Left lung (tissue), 10 donors: ENCODE results near the gene GLT6D1. TPM values are rescaled to one million over a fixed set of nuclear protein-coding genes. Genes with fewer than 3 reads are reported as not detected.
"Not testable (repeated sequence)": the region's sequence is repeated elsewhere in the genome, so short reads cannot be mapped to it uniquely, and the experiment has no call there.

ENCODE experiments used
- ATAC-seq: fragments of 200-7000 bp; cut with Tn5 transposase; one replicate; pipeline ENCODE4 v1.9.1; 2020; ENCODE audit warnings: moderate library complexity
- DNase-seq, 4 donors: peaks; one replicate each; pipeline ENCODE4 v3.0.0-alpha.2; 2013 to 2020
- H3K27ac ChIP-seq, 2 donors: fragments of 200-600 bp; sonication (generic) in 1 of 2; one replicate each; pipeline versions ENCODE4 v1.5.0 to v1.8.0; 2020 to 2021
- H3K27me3 ChIP-seq, 2 donors: fragments of 200-600 bp; sonication (generic) in 1 of 2; one replicate each; pipeline versions ENCODE4 v1.5.0 to v1.8.0; 2020 to 2021
- H3K36me3 ChIP-seq, 2 donors: fragments of 200-600 bp; sonication (generic) in 1 of 2; one replicate each; pipeline versions ENCODE4 v1.5.0 to v1.8.0; 2020 to 2021
- H3K4me1 ChIP-seq, 2 donors: fragments of 200-600 bp; one replicate each; pipeline ENCODE4 v1.8.0; 2021
- H3K4me3 ChIP-seq, 2 donors: fragments of 200-600 bp; sonication (generic) in 1 of 2; one replicate each; pipeline versions ENCODE4 v1.5.0 to v1.8.0; 2020 to 2021; ENCODE audit warnings: mild to moderate bottlenecking in 1 of 2
- H3K9me3 ChIP-seq, 2 donors: fragments of 200-600 bp; sonication (generic) in 1 of 2; one replicate each; pipeline versions ENCODE4 v1.5.0 to v1.8.0; 2020 to 2021
- intact Hi-C, 2 donors: fragments of 100-400 bp; cut with DNase I; formaldehyde crosslinking; loops; one replicate each; pipeline versions ENCODE4 v1.11.2 to v1.14.2; 2022
- polyA plus RNA-seq, 6 donors: library from polyadenylated mRNA; unstranded; fragments of 120-200 nt; gene quantifications; one replicate each; pipeline ENCODE4 v1.2.1, GENCODE V29; 2013; ENCODE audit not compliant: insufficient read length in 6 of 6
- total RNA-seq, 2 donors: library from RNA; stranded (reverse); fragmentation: NEBNext Ultra II Directional; extraction: Animal tissue kit (Norgen Biotek cat#: 25700); gene quantifications; one replicate each; pipeline ENCODE4 v1.2.1, GENCODE V29; 2021
- TF ChIP-seq, protein P1 (sequence below), 2 donors: fragments of 200-600 bp; sonication (generic) in 1 of 2; IDR thresholded peaks; one replicate each; pipeline versions ENCODE4 v1.5.0 to v1.8.0; 2021; ENCODE audit warnings: antibody characterized with exemption in 2 of 2
- donor health status: DM: no; HTN: yes; CAD: no.
- donor health status: DM: no; HTN: no; CAD: no.

Gene GLT6D1
- total and polyA plus RNA-seq, 8 donors, result not detected

DNA sequence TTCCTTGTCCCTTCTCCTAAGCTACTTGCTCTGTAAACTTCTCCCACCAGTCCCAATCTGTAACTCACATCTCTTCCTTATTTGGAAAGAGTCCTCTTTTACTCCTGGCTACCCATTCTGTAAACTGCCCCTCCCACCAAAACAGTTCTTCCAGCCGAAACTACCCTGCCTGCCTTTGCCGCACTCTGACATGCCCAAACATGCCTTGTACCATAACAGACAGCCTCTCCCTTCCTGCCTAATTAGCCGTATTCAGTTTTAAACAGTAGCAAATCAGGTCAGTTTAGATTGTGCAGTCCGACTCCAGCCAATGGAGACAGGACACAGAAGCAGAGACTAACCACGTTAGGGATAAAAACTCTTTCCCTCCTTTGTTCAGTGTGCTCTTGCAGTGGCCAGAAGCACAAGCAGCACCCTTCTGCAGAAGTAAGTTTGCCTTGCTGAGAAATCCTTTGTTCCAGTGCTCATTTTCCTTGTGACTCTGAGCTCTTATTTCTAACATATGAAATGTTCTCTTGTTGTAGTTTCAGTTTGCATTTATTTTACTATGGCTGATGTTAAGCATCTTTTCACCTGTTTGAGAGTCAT lies 5.4 kb upstream of the GLT6D1 start:
- ATAC-seq (no peak), DNase-seq (no peak)
- Histone ChIP-seq H3K4me1 (no peaks in the 10 kb centered on the region), H3K27me3 (peaks cover 0 to 8% of the 10 kb centered on the region in 2 donors), H3K27ac (no peak overlapping the region), H3K36me3 (no peaks in the 10 kb centered on the region), H3K9me3 (peaks cover 0 to 57% of the 10 kb centered on the region in 2 donors), H3K4me3 (no peak overlapping the region)
- TF ChIP-seq, protein P1, sequence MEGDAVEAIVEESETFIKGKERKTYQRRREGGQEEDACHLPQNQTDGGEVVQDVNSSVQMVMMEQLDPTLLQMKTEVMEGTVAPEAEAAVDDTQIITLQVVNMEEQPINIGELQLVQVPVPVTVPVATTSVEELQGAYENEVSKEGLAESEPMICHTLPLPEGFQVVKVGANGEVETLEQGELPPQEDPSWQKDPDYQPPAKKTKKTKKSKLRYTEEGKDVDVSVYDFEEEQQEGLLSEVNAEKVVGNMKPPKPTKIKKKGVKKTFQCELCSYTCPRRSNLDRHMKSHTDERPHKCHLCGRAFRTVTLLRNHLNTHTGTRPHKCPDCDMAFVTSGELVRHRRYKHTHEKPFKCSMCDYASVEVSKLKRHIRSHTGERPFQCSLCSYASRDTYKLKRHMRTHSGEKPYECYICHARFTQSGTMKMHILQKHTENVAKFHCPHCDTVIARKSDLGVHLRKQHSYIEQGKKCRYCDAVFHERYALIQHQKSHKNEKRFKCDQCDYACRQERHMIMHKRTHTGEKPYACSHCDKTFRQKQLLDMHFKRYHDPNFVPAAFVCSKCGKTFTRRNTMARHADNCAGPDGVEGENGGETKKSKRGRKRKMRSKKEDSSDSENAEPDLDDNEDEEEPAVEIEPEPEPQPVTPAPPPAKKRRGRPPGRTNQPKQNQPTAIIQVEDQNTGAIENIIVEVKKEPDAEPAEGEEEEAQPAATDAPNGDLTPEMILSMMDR (IDR thresholded peaks at IDR 0.05), result no peak
- intact Hi-C loops, result no loop called here

DNA sequence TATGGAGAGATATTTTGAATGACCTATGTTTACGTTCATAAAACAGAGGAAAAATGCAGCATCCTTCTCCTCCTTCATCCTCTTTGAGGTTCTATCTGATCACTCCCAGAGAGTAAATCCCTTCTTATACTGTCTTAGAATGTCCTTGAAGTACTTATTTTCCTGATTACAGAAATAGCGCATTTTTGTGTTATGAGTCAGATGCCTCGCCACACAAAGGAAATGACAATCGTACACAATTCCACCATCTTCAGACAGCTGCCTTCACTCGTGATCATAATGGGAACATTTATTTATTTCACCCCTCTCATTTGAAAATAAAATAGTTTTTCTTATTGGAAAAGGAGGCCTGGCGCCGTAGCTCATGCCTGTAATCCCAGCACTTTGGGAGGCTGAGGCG lies 2.4 kb upstream of the GLT6D1 start:
- intact Hi-C loops, result no loop called here

DNA sequence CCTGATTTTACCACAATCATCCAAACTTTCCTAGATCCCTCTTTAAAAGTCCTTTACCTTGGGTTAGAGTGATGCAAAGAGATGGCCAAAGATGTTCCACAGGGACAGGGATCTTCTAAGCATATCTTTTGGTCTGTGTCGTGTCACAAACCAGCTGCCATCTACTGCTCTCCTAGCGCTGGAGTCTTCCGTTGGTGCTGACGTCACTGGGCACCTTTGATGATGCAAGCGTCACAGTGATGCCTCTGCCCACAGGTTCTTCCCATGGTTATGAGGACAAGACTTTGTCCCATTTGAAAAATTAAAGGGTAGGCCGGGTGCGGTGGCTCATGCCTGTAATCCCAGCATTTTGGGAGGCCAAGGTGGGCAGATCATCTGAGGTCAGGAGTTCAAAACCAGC lies 1.7 kb upstream of the GLT6D1 start:
- TF ChIP-seq, protein P1 (IDR thresholded peaks at IDR 0.05), result no peak
- H3K9me3 ChIP-seq, result peaks cover 0 to 24% of the 10 kb centered on the region in 2 donors
- peaks cover 0 to 35% of the 10 kb centered on the region in 2 donors for H3K27me3 ChIP-seq
- DNase-seq (no peak), ATAC-seq (no peak)
- no peak overlapping the region for H3K27ac ChIP-seq
- H3K4me3 ChIP-seq, result no peak overlapping the region
- no peaks in the 10 kb centered on the region for H3K4me1 ChIP-seq
- no peaks in the 10 kb centered on the region for H3K36me3 ChIP-seq
- intact Hi-C loops, result no loop called here

More for the DNA sequence above, 2.4 kb upstream of the GLT6D1 start:
- no peak overlapping the region for H3K4me3 ChIP-seq
- DNase-seq (no peak), ATAC-seq (no peak)
- peaks cover 0 to 31% of the 10 kb centered on the region in 2 donors for H3K9me3 ChIP-seq
- no peak overlapping the region for H3K27ac ChIP-seq
- peaks cover 0 to 30% of the 10 kb centered on the region in 2 donors for H3K27me3 ChIP-seq
- H3K4me1 ChIP-seq, result no peaks in the 10 kb centered on the region
- no peaks in the 10 kb centered on the region for H3K36me3 ChIP-seq
- TF ChIP-seq, protein P1 (IDR thresholded peaks at IDR 0.05), result no peak

DNA sequence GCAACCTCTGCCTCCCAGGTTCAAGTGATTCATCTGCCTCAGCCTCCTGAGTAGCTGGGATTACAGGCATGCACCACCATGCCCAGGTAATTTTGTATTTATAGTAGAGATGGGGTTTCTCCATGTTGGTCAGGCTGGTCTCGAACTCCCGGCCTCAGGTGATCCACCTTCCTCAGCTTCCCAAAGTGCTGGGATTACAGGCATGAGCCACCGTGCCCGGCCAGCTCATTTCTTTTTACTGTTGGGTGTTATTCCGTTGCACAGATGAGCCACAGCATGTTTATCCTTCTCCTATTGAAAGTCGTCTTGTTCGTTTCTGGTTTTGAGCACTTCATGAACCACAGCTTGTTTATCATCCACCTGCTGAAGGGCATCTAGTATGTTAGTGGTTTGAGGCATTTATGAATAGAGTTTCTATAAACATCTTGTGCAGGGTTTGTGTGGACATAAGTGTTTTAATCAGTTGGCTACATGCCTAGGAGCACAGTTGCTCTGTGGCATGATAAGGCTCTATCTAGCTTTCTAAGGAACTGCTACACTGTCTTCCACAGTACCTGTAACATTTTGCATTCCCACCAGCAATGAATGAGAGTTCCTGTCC lies 2.3 kb downstream of the GLT6D1 start:
- H3K27me3 ChIP-seq, result peaks cover 0 to 73% of the 10 kb centered on the region in 2 donors
- H3K9me3 ChIP-seq, ATAC-seq, H3K4me3 ChIP-seq, H3K4me1 ChIP-seq, H3K27ac ChIP-seq, H3K36me3 ChIP-seq, intact Hi-C loops, DNase-seq: not testable (repeated sequence)

DNA sequence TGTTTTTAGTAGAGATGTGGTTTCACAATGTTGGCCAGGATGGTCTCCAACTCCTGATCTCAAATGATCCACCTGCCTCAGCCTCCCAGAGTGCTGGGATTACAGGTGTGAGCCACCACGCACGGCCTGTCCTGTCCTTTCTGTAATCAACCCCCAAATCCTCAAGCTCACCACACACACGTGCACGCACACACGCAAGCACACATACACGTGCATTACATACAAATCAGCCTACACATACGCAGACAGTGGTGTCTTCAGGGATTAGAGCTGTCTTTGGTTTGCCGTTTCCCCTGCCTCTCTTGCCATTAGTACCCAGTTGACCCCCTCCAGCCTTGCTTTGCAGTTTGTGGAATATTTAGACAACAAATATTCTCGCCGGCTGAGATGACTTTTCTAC lies 6.5 kb downstream of the GLT6D1 start:
- intact Hi-C loops, result no loop called here
- TF ChIP-seq, protein P1 (IDR thresholded peaks at IDR 0.05), result no peak
- no peak overlapping the region for H3K4me3 ChIP-seq
- H3K9me3 ChIP-seq, result peaks cover 0 to 12% of the 10 kb centered on the region in 2 donors
- no peak overlapping the region for H3K27ac ChIP-seq
- no peak for DNase-seq
- ATAC-seq, result no peak
- H3K27me3 ChIP-seq, result peaks cover 0 to 56% of the 10 kb centered on the region in 2 donors
- H3K36me3 ChIP-seq, result no peaks in the 10 kb centered on the region
- no peaks in the 10 kb centered on the region for H3K4me1 ChIP-seq
